Measurements from ENCODE around the gene FSIP1.

The FSIP1 gene

DNA sequence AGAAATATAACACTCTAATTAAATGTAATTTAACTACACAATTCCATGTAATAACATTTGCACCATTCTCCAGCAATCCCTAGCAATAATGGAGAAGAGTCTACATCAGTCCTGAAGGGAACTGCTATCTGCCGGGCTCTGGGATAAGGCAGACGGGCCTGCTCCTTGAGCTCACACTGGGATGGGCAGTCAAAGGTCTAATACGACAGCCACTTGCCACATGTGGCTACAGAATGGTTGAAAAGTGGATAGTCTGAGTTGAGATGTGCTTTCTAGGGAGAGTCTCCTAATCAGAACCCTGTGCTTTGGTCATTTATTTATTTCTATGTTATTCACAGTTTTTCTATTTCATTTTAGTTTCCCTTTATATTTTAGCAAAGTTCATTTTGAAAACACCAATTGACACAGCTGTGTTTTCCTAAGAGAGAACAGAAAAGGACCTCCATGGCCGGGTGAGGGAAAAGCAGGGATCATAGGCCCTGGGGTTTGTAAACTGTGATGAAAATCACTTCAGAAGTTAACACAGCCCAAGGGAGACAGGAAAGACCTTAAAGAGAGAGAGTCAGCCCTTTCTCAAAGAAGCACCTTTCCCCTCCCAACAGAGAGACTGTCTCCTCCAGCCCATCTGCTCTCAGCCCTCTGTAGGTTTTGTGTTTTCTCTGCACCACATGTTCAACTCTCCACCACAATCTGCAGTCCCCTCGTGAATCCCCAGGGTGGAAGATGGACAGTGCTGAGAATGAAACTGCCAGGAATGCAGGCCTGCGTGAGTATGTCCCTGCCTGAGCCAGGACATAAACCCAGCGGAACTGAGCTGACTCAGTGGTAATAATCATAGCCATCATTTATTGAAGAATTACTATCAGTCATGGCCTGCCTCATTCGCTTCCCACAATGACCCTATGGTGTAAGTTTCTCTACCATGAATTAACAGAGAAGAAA, 11.6 kb downstream of the FSIP1 start:
- H3K4me3 ChIP-seq (ENCODE audit: low read length) = no peak overlapping the region
- no peaks in the 10 kb centered on the region for H3K79me2 ChIP-seq (ENCODE audit: control insufficient read depth, low read length)
- H3K9me3 ChIP-seq (ENCODE audit: control insufficient read depth, insufficient read depth, low read length) = no peaks in the 10 kb centered on the region
- no peaks in the 10 kb centered on the region for H3F3A ChIP-seq (ENCODE audit: control insufficient read depth, insufficient read depth)
- TF ChIP-seq, protein P1, sequence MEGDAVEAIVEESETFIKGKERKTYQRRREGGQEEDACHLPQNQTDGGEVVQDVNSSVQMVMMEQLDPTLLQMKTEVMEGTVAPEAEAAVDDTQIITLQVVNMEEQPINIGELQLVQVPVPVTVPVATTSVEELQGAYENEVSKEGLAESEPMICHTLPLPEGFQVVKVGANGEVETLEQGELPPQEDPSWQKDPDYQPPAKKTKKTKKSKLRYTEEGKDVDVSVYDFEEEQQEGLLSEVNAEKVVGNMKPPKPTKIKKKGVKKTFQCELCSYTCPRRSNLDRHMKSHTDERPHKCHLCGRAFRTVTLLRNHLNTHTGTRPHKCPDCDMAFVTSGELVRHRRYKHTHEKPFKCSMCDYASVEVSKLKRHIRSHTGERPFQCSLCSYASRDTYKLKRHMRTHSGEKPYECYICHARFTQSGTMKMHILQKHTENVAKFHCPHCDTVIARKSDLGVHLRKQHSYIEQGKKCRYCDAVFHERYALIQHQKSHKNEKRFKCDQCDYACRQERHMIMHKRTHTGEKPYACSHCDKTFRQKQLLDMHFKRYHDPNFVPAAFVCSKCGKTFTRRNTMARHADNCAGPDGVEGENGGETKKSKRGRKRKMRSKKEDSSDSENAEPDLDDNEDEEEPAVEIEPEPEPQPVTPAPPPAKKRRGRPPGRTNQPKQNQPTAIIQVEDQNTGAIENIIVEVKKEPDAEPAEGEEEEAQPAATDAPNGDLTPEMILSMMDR (IDR thresholded peaks at IDR 0.05; ENCODE audit: low read depth, low read length, poor library complexity, severe bottlenecking) = no peak
- TF ChIP-seq EZH2phosphoT487 (IDR thresholded peaks at IDR 0.05; ENCODE audit: borderline replicate concordance, low read length) = no peak
- H3K4me2 ChIP-seq (ENCODE audit: low read length) = no peak overlapping the region
- no peaks in the 10 kb centered on the region for H3K27me3 ChIP-seq (ENCODE audit: control insufficient read depth, low read length)
- H3K36me3 ChIP-seq (ENCODE audit: control insufficient read depth, low read length) = no peaks in the 10 kb centered on the region
- no peak overlapping the region for H3K27ac ChIP-seq (ENCODE audit: low read depth, low read length)
- no peaks in the 10 kb centered on the region for H4K20me1 ChIP-seq (ENCODE audit: control insufficient read depth, insufficient read depth, low read depth, low read length)
- H3K4me1 ChIP-seq (ENCODE audit: control insufficient read depth, low read length) = peaks cover 4% of the 10 kb centered on the region; the same call in 1 of the 2 replicates
- no peaks in the 10 kb centered on the region for H3K9me2 ChIP-seq (replicated peaks; ENCODE audit: control insufficient read depth, low read length)

DNA sequence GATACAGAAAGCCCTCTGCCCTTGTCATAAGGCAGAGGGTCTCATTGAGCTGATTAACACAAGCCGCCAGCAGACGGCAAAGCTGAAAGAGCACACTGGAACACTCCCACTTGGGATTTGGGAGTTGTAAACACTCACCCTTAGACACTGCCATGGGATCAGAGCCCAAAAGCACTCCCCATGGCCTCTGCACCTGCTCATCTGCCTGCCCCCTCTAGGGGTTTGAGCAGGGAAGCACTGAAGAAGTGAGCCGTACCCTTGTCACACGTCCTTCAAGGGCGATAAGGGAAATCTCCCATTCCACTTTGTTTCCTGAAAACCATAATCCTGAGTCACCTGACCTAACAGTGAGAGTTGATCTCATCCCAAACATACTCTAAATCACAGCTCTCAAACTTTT, 14.7 kb downstream of the FSIP1 start:
- H3K4me3 ChIP-seq (ENCODE audit: low read length) = no peak overlapping the region
- H4K20me1 ChIP-seq (ENCODE audit: control insufficient read depth, insufficient read depth, low read depth, low read length) = no peaks in the 10 kb centered on the region
- H3K27ac ChIP-seq (ENCODE audit: low read depth, low read length) = no peak overlapping the region
- H3K79me2 ChIP-seq (ENCODE audit: control insufficient read depth, low read length) = no peaks in the 10 kb centered on the region
- no peak overlapping the region for H3K4me2 ChIP-seq (ENCODE audit: low read length)
- TF ChIP-seq, protein P1 (IDR thresholded peaks at IDR 0.05; ENCODE audit: low read depth, low read length, poor library complexity, severe bottlenecking) = no peak
- no peak for TF ChIP-seq EZH2phosphoT487 (IDR thresholded peaks at IDR 0.05; ENCODE audit: borderline replicate concordance, low read length)
- H3K36me3 ChIP-seq (ENCODE audit: control insufficient read depth, low read length) = no peaks in the 10 kb centered on the region
- no peaks in the 10 kb centered on the region for H3K4me1 ChIP-seq (ENCODE audit: control insufficient read depth, low read length)
- H3K27me3 ChIP-seq (ENCODE audit: control insufficient read depth, low read length) = no peaks in the 10 kb centered on the region
- no peaks in the 10 kb centered on the region for H3F3A ChIP-seq (ENCODE audit: control insufficient read depth, insufficient read depth)
- no peaks in the 10 kb centered on the region for H3K9me3 ChIP-seq (ENCODE audit: control insufficient read depth, insufficient read depth, low read length)
- no peaks in the 10 kb centered on the region for H3K9me2 ChIP-seq (replicated peaks; ENCODE audit: control insufficient read depth, low read length)

DNA sequence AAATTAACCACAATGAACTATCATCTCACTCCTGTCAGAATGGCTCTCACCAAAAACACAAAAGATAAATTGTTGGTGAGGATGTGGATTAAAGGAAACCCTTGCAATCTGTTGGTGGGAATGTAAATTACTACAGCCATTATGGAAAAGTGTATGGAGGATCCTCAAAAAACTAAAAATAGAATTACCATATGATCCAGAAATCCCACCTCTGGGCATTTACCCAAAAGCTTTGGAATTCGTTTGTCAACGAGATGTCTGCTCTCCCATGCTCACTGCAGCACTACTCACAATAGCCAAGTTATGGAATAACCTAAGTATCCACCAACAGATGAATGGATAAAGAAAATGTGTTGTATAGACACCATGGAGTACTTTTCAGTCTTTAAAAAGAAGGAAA, 21.6 kb downstream of the FSIP1 start:
- H3K4me1 ChIP-seq (ENCODE audit: control insufficient read depth, low read length) = no peaks in the 10 kb centered on the region
- H3K4me3 ChIP-seq (ENCODE audit: low read length) = no peak overlapping the region
- no peak overlapping the region for H3K27ac ChIP-seq (ENCODE audit: low read depth, low read length)
- H3K27me3 ChIP-seq (ENCODE audit: control insufficient read depth, low read length) = peaks cover 18% of the 10 kb centered on the region
- no peaks in the 10 kb centered on the region for H4K20me1 ChIP-seq (ENCODE audit: control insufficient read depth, insufficient read depth, low read depth, low read length)
- H3F3A ChIP-seq (ENCODE audit: control insufficient read depth, insufficient read depth) = no peaks in the 10 kb centered on the region
- no peaks in the 10 kb centered on the region for H3K79me2 ChIP-seq (ENCODE audit: control insufficient read depth, low read length)
- no peaks in the 10 kb centered on the region for H3K36me3 ChIP-seq (ENCODE audit: control insufficient read depth, low read length)
- H3K9me2 ChIP-seq (replicated peaks; ENCODE audit: control insufficient read depth, low read length) = no peaks in the 10 kb centered on the region
- TF ChIP-seq EZH2phosphoT487 (IDR thresholded peaks at IDR 0.05; ENCODE audit: borderline replicate concordance, low read length) = no peak
- TF ChIP-seq, protein P1 (IDR thresholded peaks at IDR 0.05; ENCODE audit: low read depth, low read length, poor library complexity, severe bottlenecking) = no peak
- H3K9me3 ChIP-seq (ENCODE audit: control insufficient read depth, insufficient read depth, low read length) = no peaks in the 10 kb centered on the region
- no peak overlapping the region for H3K4me2 ChIP-seq (ENCODE audit: low read length)

Data from DOHH2 (cell line).